ENCODE results near the gene RAB6B.

The RAB6B gene

GRCh38 chr3:133779626-133780203 lies 116.0 kb downstream of the RAB6B start:
- no peak for DNase-seq (ENCODE audit: low spot score)
- Histone ChIP-seq H3K4me1 (ENCODE audit: insufficient read depth, poor library complexity, severe bottlenecking) (no peaks in the 10 kb centered on the region), H3K9me3 (ENCODE audit: severe bottlenecking) (no peaks in the 10 kb centered on the region), H3K27me3 (ENCODE audit: insufficient read depth, poor library complexity, severe bottlenecking) (peaks cover 16% of the 10 kb centered on the region), H3K36me3 (ENCODE audit: low read depth) (no peaks in the 10 kb centered on the region), H3K4me3 (ENCODE audit: severe bottlenecking) (no peak overlapping the region), H3K27ac (ENCODE audit: poor library complexity, severe bottlenecking) (no peak overlapping the region)
- ATAC-seq (ENCODE audit: low read depth): no peak
- TF ChIP-seq CTCF (IDR thresholded peaks at IDR 0.05; ENCODE audit: poor library complexity, severe bottlenecking): no peak

- peaks cover 9% of the 10 kb centered on the region for H3K27me3 ChIP-seq (ENCODE audit: insufficient read depth, poor library complexity, severe bottlenecking)
- ATAC-seq (ENCODE audit: low read depth) (no peak; the same call in 2 of the 3 replicates), DNase-seq (ENCODE audit: low spot score) (no peak)
- H3K27ac ChIP-seq (ENCODE audit: poor library complexity, severe bottlenecking): no peak overlapping the region
- H3K4me3 ChIP-seq (ENCODE audit: severe bottlenecking): no peak overlapping the region
- no peaks in the 10 kb centered on the region for H3K36me3 ChIP-seq (ENCODE audit: low read depth)
- no peaks in the 10 kb centered on the region for H3K4me1 ChIP-seq (ENCODE audit: insufficient read depth, poor library complexity, severe bottlenecking)
- H3K9me3 ChIP-seq (ENCODE audit: severe bottlenecking): no peaks in the 10 kb centered on the region
- TF ChIP-seq CTCF (IDR thresholded peaks at IDR 0.05; ENCODE audit: poor library complexity, severe bottlenecking): no peak
Observed at GRCh38 chr3:133777807-133778568, 117.7 kb downstream of the RAB6B start.

GRCh38 chr3:133776794-133777438 lies 118.8 kb downstream of the RAB6B start:
- no peaks in the 10 kb centered on the region for H3K4me1 ChIP-seq (ENCODE audit: insufficient read depth, poor library complexity, severe bottlenecking)
- no peak overlapping the region for H3K4me3 ChIP-seq (ENCODE audit: severe bottlenecking)
- TF ChIP-seq CTCF (IDR thresholded peaks at IDR 0.05; ENCODE audit: poor library complexity, severe bottlenecking): no peak
- H3K9me3 ChIP-seq (ENCODE audit: severe bottlenecking): no peaks in the 10 kb centered on the region
- no peak overlapping the region for H3K27ac ChIP-seq (ENCODE audit: poor library complexity, severe bottlenecking)
- H3K27me3 ChIP-seq (ENCODE audit: insufficient read depth, poor library complexity, severe bottlenecking): peaks cover 3% of the 10 kb centered on the region
- no peaks in the 10 kb centered on the region for H3K36me3 ChIP-seq (ENCODE audit: low read depth)
- DNase-seq (ENCODE audit: low spot score): no peak
- ATAC-seq (ENCODE audit: low read depth): no peak

GRCh38 chr3:133775835-133776234 lies 119.8 kb downstream of the RAB6B start:
- no peak for DNase-seq (ENCODE audit: low spot score)
- ATAC-seq (ENCODE audit: low read depth): no peak

More at GRCh38 chr3:133775835-133776234, 119.8 kb downstream of the RAB6B start:
- H3K4me1 ChIP-seq (ENCODE audit: insufficient read depth, poor library complexity, severe bottlenecking): no peaks in the 10 kb centered on the region
- H3K27ac ChIP-seq (ENCODE audit: poor library complexity, severe bottlenecking): no peak overlapping the region
- H3K36me3 ChIP-seq (ENCODE audit: low read depth): no peaks in the 10 kb centered on the region
- H3K27me3 ChIP-seq (ENCODE audit: insufficient read depth, poor library complexity, severe bottlenecking): no peaks in the 10 kb centered on the region
- no peak overlapping the region for H3K4me3 ChIP-seq (ENCODE audit: severe bottlenecking)
- TF ChIP-seq CTCF (IDR thresholded peaks at IDR 0.05; ENCODE audit: poor library complexity, severe bottlenecking): no peak
- no peaks in the 10 kb centered on the region for H3K9me3 ChIP-seq (ENCODE audit: severe bottlenecking)
